Adipocyte (in vitro differentiated cells): ENCODE data around the gene GTF2A1.

Source experiments
- DNase-seq: peaks from one replicate; pipeline ENCODE4 v3.0.0-alpha.2; 2015; ENCODE audit warnings: low read depth
- H3K27me3 ChIP-seq: replicated peaks from 2 replicates; pipeline ENCODE4 v1.7.0; 2013; ENCODE audit warnings: mild to moderate bottlenecking, low read length, moderate library complexity; ENCODE audit not compliant: control insufficient read depth, insufficient read depth
- H3K36me3 ChIP-seq: 2 replicates; pipeline ENCODE4 v1.7.0; 2013; ENCODE audit warnings: low read length, mild to moderate bottlenecking, moderate library complexity; ENCODE audit not compliant: control insufficient read depth, insufficient read depth, severe bottlenecking
- H3K4me1 ChIP-seq: 2 replicates; pipeline ENCODE4 v1.7.0; 2013; ENCODE audit warnings: mild to moderate bottlenecking, low read length, moderate library complexity; ENCODE audit not compliant: control insufficient read depth, insufficient read depth
- H3K4me3 ChIP-seq: 2 replicates; pipeline ENCODE4 v1.7.0; 2013; ENCODE audit warnings: mild to moderate bottlenecking, low read length, moderate library complexity
- H3K9ac ChIP-seq: 2 replicates; pipeline ENCODE4 v1.7.0; 2013; ENCODE audit warnings: mild to moderate bottlenecking, low read length, moderate library complexity
- H3K9me3 ChIP-seq: 2 replicates; pipeline ENCODE4 v1.7.0; 2013; ENCODE audit warnings: mild to moderate bottlenecking, low read length, moderate library complexity; ENCODE audit not compliant: control insufficient read depth

GTF2A1 gene

GRCh38 chr14:81176241-81176640, 44.5 kb downstream of the GTF2A1 start:
- no peaks in the 10 kb centered on the region for H3K27me3 ChIP-seq
- no peaks in the 10 kb centered on the region for H3K9me3 ChIP-seq
- no peak overlapping the region for H3K9ac ChIP-seq
- no peak for DNase-seq
- H3K4me1 ChIP-seq: peaks cover 22% of the 10 kb centered on the region
- H3K36me3 ChIP-seq: peaks cover 3% of the 10 kb centered on the region
- H3K4me3 ChIP-seq: no peak overlapping the region

DNA sequence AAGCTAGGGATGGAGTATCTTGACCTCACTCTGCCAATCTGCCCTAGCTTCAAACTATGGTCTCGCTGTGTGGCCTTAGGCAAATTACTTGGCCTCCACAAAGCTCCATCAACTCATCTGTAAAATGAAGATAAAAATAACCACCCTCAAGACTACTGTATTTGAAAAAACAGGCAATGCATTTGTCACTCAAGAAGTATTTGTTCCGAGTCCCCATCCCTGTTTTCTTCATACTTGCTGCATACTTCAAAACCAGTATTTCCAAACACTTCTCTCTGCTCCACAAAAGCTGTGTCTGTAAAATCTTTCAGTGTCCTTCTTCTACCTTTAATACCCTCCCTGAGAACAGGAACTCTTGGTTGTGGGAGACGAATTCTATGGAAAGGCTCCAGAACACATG, 47.9 kb downstream of the GTF2A1 start:
- Histone ChIP-seq H3K36me3 (no peaks in the 10 kb centered on the region), H3K4me1 (peaks cover 33% of the 10 kb centered on the region), H3K27me3 (no peaks in the 10 kb centered on the region), H3K4me3 (peak overlapping the region; percentile 28), H3K9ac (peak overlapping the region; percentile 25), H3K9me3 (no peaks in the 10 kb centered on the region)
- DNase-seq: peak; percentile 56

- peak; percentile 51 for DNase-seq
- Histone ChIP-seq H3K4me1 (peaks cover 33% of the 10 kb centered on the region), H3K4me3 (peak overlapping the region; percentile 28), H3K27me3 (no peaks in the 10 kb centered on the region), H3K9me3 (no peaks in the 10 kb centered on the region), H3K36me3 (no peaks in the 10 kb centered on the region), H3K9ac (peak overlapping the region; percentile 25)
Measured at GRCh38 chr14:81172353-81172752, 48.4 kb downstream of the GTF2A1 start.

- peak overlapping the region; percentile 86 for H3K4me3 ChIP-seq
- H3K4me1 ChIP-seq: peaks cover 33% of the 10 kb centered on the region
- no peaks in the 10 kb centered on the region for H3K36me3 ChIP-seq
- no peaks in the 10 kb centered on the region for H3K9me3 ChIP-seq
- DNase-seq: no peak
- peak overlapping the region; percentile 88 for H3K9ac ChIP-seq
- H3K27me3 ChIP-seq: no peaks in the 10 kb centered on the region
Measured at GRCh38 chr14:81170829-81171195, 49.9 kb downstream of the GTF2A1 start.

GRCh38 chr14:81170104-81170828, 50.5 kb downstream of the GTF2A1 start:
- H3K9me3 ChIP-seq: no peaks in the 10 kb centered on the region
- peak overlapping the region; percentile 86 for H3K4me3 ChIP-seq
- peak; percentile 95 for DNase-seq
- H3K36me3 ChIP-seq: no peaks in the 10 kb centered on the region
- peaks cover 33% of the 10 kb centered on the region for H3K4me1 ChIP-seq
- H3K27me3 ChIP-seq: no peaks in the 10 kb centered on the region
- H3K9ac ChIP-seq: peak overlapping the region; percentile 88

DNA sequence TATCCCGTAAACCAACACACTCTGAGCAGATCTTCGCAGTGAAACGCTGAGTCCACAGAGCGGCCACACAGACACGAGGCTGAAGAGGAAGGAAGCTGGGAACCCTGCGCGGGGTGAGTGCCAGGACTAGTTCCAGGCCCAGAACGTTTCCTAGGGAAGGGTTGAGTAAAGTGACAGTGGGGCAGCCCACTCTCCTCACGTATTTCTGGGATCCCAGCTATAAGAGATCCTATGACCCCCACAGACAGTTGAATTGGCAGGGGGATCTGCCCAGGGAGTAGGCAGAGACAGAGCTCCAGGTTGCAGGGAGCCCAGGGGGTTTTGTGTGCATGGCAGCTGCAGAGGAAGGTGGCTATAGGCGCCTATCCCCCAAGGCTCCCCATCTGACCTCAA, 51.1 kb downstream of the GTF2A1 start:
- Histone ChIP-seq H3K9ac (peak overlapping the region; percentile 88), H3K27me3 (no peaks in the 10 kb centered on the region), H3K36me3 (no peaks in the 10 kb centered on the region), H3K4me1 (peaks cover 33% of the 10 kb centered on the region), H3K9me3 (no peaks in the 10 kb centered on the region), H3K4me3 (peak overlapping the region; percentile 86)
- DNase-seq: peak; percentile 46

GRCh38 chr14:81169267-81169666, 51.5 kb downstream of the GTF2A1 start:
- H3K27me3 ChIP-seq: no peaks in the 10 kb centered on the region
- H3K4me3 ChIP-seq: peak overlapping the region; percentile 86
- H3K36me3 ChIP-seq: no peaks in the 10 kb centered on the region
- H3K4me1 ChIP-seq: peaks cover 36% of the 10 kb centered on the region
- no peak for DNase-seq
- H3K9ac ChIP-seq: peak overlapping the region; percentile 88
- no peaks in the 10 kb centered on the region for H3K9me3 ChIP-seq

DNA sequence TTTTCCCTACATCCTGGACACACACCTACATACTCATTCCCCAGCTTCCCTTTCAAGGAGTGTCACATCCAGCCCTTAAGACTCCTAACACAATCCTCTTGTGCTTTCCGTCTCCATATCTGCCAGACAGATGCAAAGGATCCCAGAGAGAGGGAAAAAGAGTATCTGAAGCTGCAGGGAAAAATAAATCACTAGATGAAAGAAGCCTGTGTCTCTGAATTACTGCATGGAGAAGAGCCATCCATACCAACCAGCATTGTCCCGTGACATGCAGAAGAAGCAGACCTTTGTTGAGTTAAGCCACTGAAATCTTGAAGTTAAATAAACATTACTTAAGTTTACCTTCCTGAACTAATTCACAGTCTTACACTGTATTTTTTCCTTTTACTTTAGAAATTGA, 54.6 kb downstream of the GTF2A1 start:
- DNase-seq: no peak
- Histone ChIP-seq H3K36me3 (no peaks in the 10 kb centered on the region), H3K9ac (no peak overlapping the region), H3K9me3 (no peaks in the 10 kb centered on the region), H3K4me3 (no peak overlapping the region), H3K4me1 (peaks cover 19% of the 10 kb centered on the region), H3K27me3 (no peaks in the 10 kb centered on the region)

- no peaks in the 10 kb centered on the region for H3K27me3 ChIP-seq
- H3K36me3 ChIP-seq: no peaks in the 10 kb centered on the region
- H3K4me1 ChIP-seq: peaks cover 16% of the 10 kb centered on the region
- H3K9me3 ChIP-seq: no peaks in the 10 kb centered on the region
- H3K4me3 ChIP-seq: no peak overlapping the region
- DNase-seq: no peak
- H3K9ac ChIP-seq: no peak overlapping the region
Measured at GRCh38 chr14:81165188-81165587, 55.6 kb downstream of the GTF2A1 start.

GRCh38 chr14:81164167-81164774, 56.5 kb downstream of the GTF2A1 start:
- no peaks in the 10 kb centered on the region for H3K9me3 ChIP-seq
- peaks cover 9% of the 10 kb centered on the region for H3K4me1 ChIP-seq
- H3K9ac ChIP-seq: no peak overlapping the region
- no peak overlapping the region for H3K4me3 ChIP-seq
- no peaks in the 10 kb centered on the region for H3K27me3 ChIP-seq
- DNase-seq: peak; percentile 50
- H3K36me3 ChIP-seq: no peaks in the 10 kb centered on the region

GRCh38 chr14:81162941-81163340, 57.8 kb downstream of the GTF2A1 start:
- no peak for DNase-seq
- Histone ChIP-seq H3K36me3 (no peaks in the 10 kb centered on the region), H3K4me1 (peaks cover 8% of the 10 kb centered on the region), H3K4me3 (no peak overlapping the region), H3K9me3 (no peaks in the 10 kb centered on the region), H3K9ac (no peak overlapping the region), H3K27me3 (no peaks in the 10 kb centered on the region)
